Glomerular endothelial cell (primary cell): ENCODE results near the gene GTF2I. TPM values are rescaled to one million over a fixed set of nuclear protein-coding genes. Genes with fewer than 3 reads are reported as not detected.
A peak's percentile ranks its signal among the peaks of the same experiment; 100 is the strongest.
"Not testable (repeated sequence)": the region's sequence is repeated elsewhere in the genome, so short reads cannot be mapped to it uniquely, and the experiment has no call there.

ENCODE experiments used
- DNase-seq: peaks from one replicate; pipeline ENCODE4 v3.0.0-alpha.2; 2011; ENCODE audit warnings: low read depth, low spot score; ENCODE audit errors: extremely low read depth
- total RNA-seq: library from RNA; depleted of rRNA; stranded (reverse); fragments of >200 nt; gene quantifications from 2 replicates; pipeline ENCODE4 v1.2.3, GENCODE V29; 2015

GTF2I gene
- total RNA-seq, 1 donor from 2014 or later = 129 TPM

GRCh38 chr7:74656441-74656836 lies 1.1 kb upstream of the GTF2I start:
- DNase-seq = no peak

GRCh38 chr7:74656837-74657691 lies 454 bp upstream of the GTF2I start:
- peak; percentile 48 for DNase-seq

GRCh38 chr7:74658178-74659004 lies 873 bp downstream of the GTF2I start:
- DNase-seq = no peak

- not testable (repeated sequence) for DNase-seq
These were observed 2.7 kb downstream of the GTF2I start for GRCh38 chr7:74660202-74660601.

- DNase-seq = not testable (repeated sequence)
These were observed 4.6 kb downstream of the GTF2I start for GRCh38 chr7:74661836-74662794.

- no peak for DNase-seq
These were observed 7.9 kb downstream of the GTF2I start for GRCh38 chr7:74665296-74665938.

- DNase-seq = not testable (repeated sequence)
These were observed 9.5 kb downstream of the GTF2I start for GRCh38 chr7:74667013-74667412.

- DNase-seq = not testable (repeated sequence)
These were observed 10.0 kb downstream of the GTF2I start for GRCh38 chr7:74667520-74667919.

GRCh38 chr7:74671602-74672001 lies 14.1 kb downstream of the GTF2I start:
- DNase-seq = no peak

GRCh38 chr7:74672343-74672915 lies 14.9 kb downstream of the GTF2I start:
- no peak for DNase-seq

GRCh38 chr7:74674166-74674565 lies 16.6 kb downstream of the GTF2I start:
- no peak for DNase-seq

- no peak for DNase-seq
These were observed 25.3 kb downstream of the GTF2I start for GRCh38 chr7:74682829-74683228.

GRCh38 chr7:74683799-74684198 lies 26.3 kb downstream of the GTF2I start:
- no peak for DNase-seq

- DNase-seq = no peak
These were observed 27.0 kb downstream of the GTF2I start for GRCh38 chr7:74684473-74684872.

- DNase-seq = no peak
These were observed 27.4 kb downstream of the GTF2I start for GRCh38 chr7:74684921-74685320.

- DNase-seq = no peak
These were observed 33.0 kb downstream of the GTF2I start for GRCh38 chr7:74690474-74690873.

- DNase-seq = not testable (repeated sequence)
These were observed 46.9 kb downstream of the GTF2I start for GRCh38 chr7:74704419-74704818.

GRCh38 chr7:74707238-74707637 lies 49.7 kb downstream of the GTF2I start:
- DNase-seq = no peak

- no peak for DNase-seq
These were observed 51.2 kb downstream of the GTF2I start for GRCh38 chr7:74708569-74709275.
